B cell (primary cell): ENCODE results near the gene STON1.

Source experiments
- EZH2 ChIP-seq: IDR thresholded peaks from 2 replicates; pipeline ENCODE4 v1.6.1; 2012; ENCODE audit warnings: borderline replicate concordance, low read depth, mild to moderate bottlenecking, moderate library complexity, low read length; ENCODE audit not compliant: insufficient read depth, poor library complexity, severe bottlenecking
- TF ChIP-seq, protein P1 (sequence below): fragments of 200-600 bp; IDR thresholded peaks from one replicate; pipeline ENCODE4 v1.8.0; 2022; ENCODE audit warnings: antibody characterized with exemption, mild to moderate bottlenecking

DNA sequence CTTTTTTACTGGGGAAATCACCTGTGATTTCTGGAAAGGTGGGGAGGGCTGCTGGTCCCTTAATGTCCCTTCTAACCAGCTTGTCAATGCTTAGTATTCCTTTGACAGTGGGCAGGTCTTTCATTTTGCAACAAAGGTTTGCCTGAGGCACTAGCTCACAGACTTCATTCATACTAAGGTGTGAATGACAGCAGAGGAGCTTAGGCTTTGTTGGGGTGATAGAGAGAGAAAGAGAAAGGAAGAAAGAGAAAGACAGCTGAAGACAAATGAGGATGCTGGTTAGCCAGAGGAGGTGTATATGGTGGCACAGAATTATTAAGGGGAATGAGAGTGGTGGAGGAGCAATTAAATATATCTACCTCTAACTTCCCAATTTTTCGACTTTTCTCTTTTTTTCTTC, 58.8 kb downstream of the STON1 start:
- TF ChIP-seq EZH2: no peak
- TF ChIP-seq, protein P1, sequence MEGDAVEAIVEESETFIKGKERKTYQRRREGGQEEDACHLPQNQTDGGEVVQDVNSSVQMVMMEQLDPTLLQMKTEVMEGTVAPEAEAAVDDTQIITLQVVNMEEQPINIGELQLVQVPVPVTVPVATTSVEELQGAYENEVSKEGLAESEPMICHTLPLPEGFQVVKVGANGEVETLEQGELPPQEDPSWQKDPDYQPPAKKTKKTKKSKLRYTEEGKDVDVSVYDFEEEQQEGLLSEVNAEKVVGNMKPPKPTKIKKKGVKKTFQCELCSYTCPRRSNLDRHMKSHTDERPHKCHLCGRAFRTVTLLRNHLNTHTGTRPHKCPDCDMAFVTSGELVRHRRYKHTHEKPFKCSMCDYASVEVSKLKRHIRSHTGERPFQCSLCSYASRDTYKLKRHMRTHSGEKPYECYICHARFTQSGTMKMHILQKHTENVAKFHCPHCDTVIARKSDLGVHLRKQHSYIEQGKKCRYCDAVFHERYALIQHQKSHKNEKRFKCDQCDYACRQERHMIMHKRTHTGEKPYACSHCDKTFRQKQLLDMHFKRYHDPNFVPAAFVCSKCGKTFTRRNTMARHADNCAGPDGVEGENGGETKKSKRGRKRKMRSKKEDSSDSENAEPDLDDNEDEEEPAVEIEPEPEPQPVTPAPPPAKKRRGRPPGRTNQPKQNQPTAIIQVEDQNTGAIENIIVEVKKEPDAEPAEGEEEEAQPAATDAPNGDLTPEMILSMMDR: no peak
